Endothelial cell of umbilical vein (primary cell): Measurements from ENCODE around the gene ADD1. TPM values are rescaled to one million over a fixed set of nuclear protein-coding genes. Genes with fewer than 3 reads are reported as not detected.

ENCODE experiments used
- BruUV-seq: library from RNA; stranded (reverse); fragments of 400-500 nt; replicated peaks from 2 replicates; lab custom pipeline; 2021; lab: Mats Ljungman, UMichigan
- CTCF ChIA-PET: fragments of 300-600, 350-600 bp; sonication (Branson Sonifier 250); formaldehyde crosslinking; loops from one replicate; lab custom pipeline; 2021; ENCODE audit warnings: antibody characterized with exemption, inconsistent platforms; lab: Charles Lee
- POLR2A ChIA-PET: fragments of 300-600, 350-600 bp; sonication (Branson Sonifier 250); formaldehyde crosslinking; loops from one replicate; lab custom pipeline; 2021; ENCODE audit warnings: antibody characterized with exemption, inconsistent platforms; lab: Charles Lee
- DNase-seq: peaks from one replicate; pipeline ENCODE4 v3.0.0-alpha.2; 2011; ENCODE audit warnings: low read depth, low spot score
- FAIRE-seq: peaks from 2 replicates; lab custom pipeline; 2011; peaks lifted over from hg19 to GRCh38; lab: Jason Lieb, UNC
- H2AFZ ChIP-seq: 2 replicates; pipeline ENCODE4 v1.6.0; 2012; ENCODE audit warnings: low read depth, low read length, control low read depth, inconsistent platforms
- H3K27ac ChIP-seq: 2 replicates; pipeline ENCODE4 v1.5.1; 2011; ENCODE audit warnings: low read depth, mild to moderate bottlenecking, control low read depth, low read length, moderate library complexity; ENCODE audit not compliant: insufficient read depth
- H3K27me3 ChIP-seq, 2 experiments: 2 replicates each; pipeline versions ENCODE4 v1.6.0 to v1.6.1; 2011; ENCODE audit warnings: low read length in 2 of 2, mixed read lengths in 1 of 2; ENCODE audit not compliant: control insufficient read depth in 2 of 2, insufficient read depth in 2 of 2
- H3K36me3 ChIP-seq, 2 experiments: 2 replicates in 1 of 2; 3 replicates in 1 of 2; pipeline ENCODE4 v1.5.1; 2011; ENCODE audit warnings: low read length in 2 of 2, mild to moderate bottlenecking in 1 of 2, moderate library complexity in 1 of 2; ENCODE audit not compliant: control insufficient read depth in 2 of 2, insufficient read depth in 2 of 2; ENCODE audit errors: extremely low read depth in 1 of 2
- H3K4me1 ChIP-seq: 3 replicates; pipeline ENCODE4 v1.5.1; 2011; ENCODE audit warnings: mild to moderate bottlenecking, low read length; ENCODE audit not compliant: control insufficient read depth, insufficient read depth; ENCODE audit errors: extremely low read depth
- H3K4me2 ChIP-seq: 2 replicates; pipeline ENCODE4 v1.6.1; 2011; ENCODE audit warnings: low read length, control low read depth, mixed read lengths; ENCODE audit not compliant: insufficient read depth
- H3K4me3 ChIP-seq, 3 experiments: fragments of 200-600 bp in 1 of 3; sonication (generic), shearing (Covaris generic) in 1 of 3; replicated peaks in 1 of 3; 2 replicates each; pipeline ENCODE4 v1.5.1; 2011 to 2016; ENCODE audit warnings: control low read depth in 3 of 3, low read length in 3 of 3, mild to moderate bottlenecking in 2 of 3, inconsistent platforms in 1 of 3, low read depth in 1 of 3, moderate library complexity in 1 of 3; ENCODE audit not compliant: insufficient read depth in 1 of 3
- H3K79me2 ChIP-seq: 2 replicates; pipeline ENCODE4 v1.6.0; 2012; ENCODE audit warnings: low read length, inconsistent platforms; ENCODE audit not compliant: control insufficient read depth, insufficient read depth
- H3K9ac ChIP-seq: replicated peaks from 2 replicates; pipeline ENCODE3; 2011; ENCODE audit warnings: low read length, control low read depth; ENCODE audit not compliant: insufficient read depth; ENCODE audit errors: extremely low read depth
- H3K9me1 ChIP-seq: replicated peaks from 3 replicates; pipeline ENCODE4 v1.6.0; 2011; ENCODE audit warnings: mild to moderate bottlenecking, low read length; ENCODE audit not compliant: control insufficient read depth, insufficient read depth; ENCODE audit errors: extremely low read depth
- H3K9me3 ChIP-seq: replicated peaks from 2 replicates; pipeline ENCODE4 v1.5.1; 2012; ENCODE audit warnings: low read length, inconsistent platforms; ENCODE audit not compliant: control insufficient read depth, insufficient read depth
- H4K20me1 ChIP-seq: replicated peaks from 2 replicates; pipeline ENCODE3; 2011; ENCODE audit warnings: mild to moderate bottlenecking, low read length; ENCODE audit not compliant: control insufficient read depth, insufficient read depth; ENCODE audit errors: extremely low read depth
- CTCF ChIP-seq, 2 donors: IDR thresholded peaks; 1 replicate in 1 of 2; 2 replicates in 1 of 2; pipeline ENCODE4 v1.5.1; 2011; ENCODE audit warnings: low read length in 2 of 2, mild to moderate bottlenecking in 2 of 2, moderate library complexity in 2 of 2, control low read depth in 1 of 2, inconsistent platforms in 1 of 2, low read depth in 1 of 2; ENCODE audit not compliant: insufficient read depth in 1 of 2; ENCODE audit errors: extremely low read depth in 1 of 2
- EZH2 ChIP-seq: IDR thresholded peaks from 2 replicates; pipeline ENCODE4 v1.6.1; 2012; ENCODE audit warnings: borderline replicate concordance, low read depth, mild to moderate bottlenecking, moderate library complexity, low read length, inconsistent platforms; ENCODE audit not compliant: severe bottlenecking
- FOS ChIP-seq: IDR thresholded peaks from 2 replicates; pipeline ENCODE4 v1.6.1; 2011; ENCODE audit warnings: mild to moderate bottlenecking, low read length, moderate library complexity, borderline replicate concordance; ENCODE audit not compliant: insufficient read depth
- GATA2 ChIP-seq: IDR thresholded peaks from 2 replicates; pipeline ENCODE4 v1.7.0; 2011; ENCODE audit warnings: low read depth, mild to moderate bottlenecking, moderate library complexity, mixed read lengths, low read length; ENCODE audit not compliant: insufficient read length, insufficient read depth
- JUN ChIP-seq: IDR thresholded peaks from 2 replicates; pipeline ENCODE4 v1.6.1; 2011; ENCODE audit warnings: borderline replicate concordance, low read depth; ENCODE audit not compliant: insufficient read length, insufficient read depth
- MAX ChIP-seq: IDR thresholded peaks from 2 replicates; pipeline ENCODE4 v1.6.1; 2011; ENCODE audit not compliant: insufficient read depth, insufficient read length
- MYC ChIP-seq: IDR thresholded peaks from one replicate; pipeline ENCODE4 v1.6.1; 2011; ENCODE audit warnings: mild to moderate bottlenecking, low read depth, low read length
- POLR2A ChIP-seq: IDR thresholded peaks from 2 replicates; pipeline ENCODE4 v1.6.1; 2012; ENCODE audit warnings: low read depth, mild to moderate bottlenecking, control low read depth, low read length
- POLR2AphosphoS5 ChIP-seq: IDR thresholded peaks from 2 replicates; pipeline ENCODE4 v1.6.1; 2012; ENCODE audit warnings: low read depth, mild to moderate bottlenecking, control low read depth, low read length, moderate library complexity; ENCODE audit not compliant: insufficient read depth
- dilution Hi-C: fragments of 300-500 bp; cut with MboI; formaldehyde crosslinking; loops from one replicate; pipeline ENCODE4 v1.15.0; 2019; ENCODE audit warnings: low sequenced_read_pairs; ENCODE audit not compliant: extremely low pct_ligation_motif_present
- intact Hi-C: fragments of 100-400 bp; cut with micrococcal nuclease; formaldehyde crosslinking; loops from one replicate; pipeline ENCODE4 v1.10.0; 2022
- polyA plus RNA-seq, 4 experiments: library from polyadenylated mRNA; depleted of rRNA in 3 of 4; stranded (reverse) in 3 of 4; unstranded in 1 of 4; fragments of >200 nt; gene quantifications; 2 replicates each; pipeline versions ENCODE4 v1.2.1 to v1.2.3, GENCODE V29; 2011 to 2012; ENCODE audit warnings: missing spikeins in 1 of 4
- total RNA-seq: library from RNA; stranded (reverse); gene quantifications from 2 replicates; pipeline ENCODE4 v1.2.3, GENCODE V29; 2021

Gene ADD1
- total and polyA plus RNA-seq, 2 donors (not counting 3 experiments of a cell fraction or from before 2014, with no cell fraction given) = 219 to 305 TPM

DNA sequence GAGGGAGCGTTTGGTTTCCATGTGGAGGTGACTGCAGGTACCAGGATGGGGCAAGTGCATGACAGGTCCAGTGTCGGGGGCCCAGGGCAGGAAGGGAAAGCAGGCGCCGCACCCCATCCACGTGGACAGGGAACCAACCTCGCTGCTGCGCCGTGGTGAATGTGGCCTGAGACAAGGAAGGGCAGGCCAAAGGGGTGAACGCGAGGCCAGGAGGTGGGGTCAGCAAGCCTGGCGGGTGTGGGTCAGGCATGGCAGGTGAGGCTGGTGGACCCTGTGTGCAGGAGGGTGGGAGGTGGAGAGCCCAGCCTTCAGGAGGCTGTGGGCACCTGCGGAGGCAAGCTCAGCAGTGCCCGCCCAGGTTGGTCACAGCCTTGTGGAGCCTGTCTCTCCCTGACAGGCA lies 36.1 kb upstream of the ADD1 start:
- no peak overlapping the region for H3K27ac ChIP-seq
- intact Hi-C loops = no loop called here
- H3K79me2 ChIP-seq = peaks cover 24% of the 10 kb centered on the region
- TF ChIP-seq MYC (no peak), POLR2A (no peak), GATA2 (no peak), POLR2AphosphoS5 (no peak), EZH2 (no peak), CTCF (IDR thresholded peaks at IDR 0.05; ENCODE audit: extremely low read depth in 1 of 2, insufficient read depth in 1 of 2, low read depth in 1 of 2, low read length in 2 of 2) (no peak), FOS (no peak), JUN (no peak), MAX (no peak)
- no peaks in the 10 kb centered on the region for H4K20me1 ChIP-seq
- CTCF ChIA-PET = no interaction called here
- no peaks in the 10 kb centered on the region for H3K9me3 ChIP-seq
- no peaks in the 10 kb centered on the region for H3K36me3 ChIP-seq
- H3K4me1 ChIP-seq = peaks cover 34% of the 10 kb centered on the region
- H3K9ac ChIP-seq = no peak overlapping the region
- POLR2A ChIA-PET = no interaction called here
- no peak for FAIRE-seq
- no peaks in the 10 kb centered on the region for H3K9me1 ChIP-seq
- H3K4me3 ChIP-seq = no peak overlapping the region
- BruUV-seq = no TSS peak
- no peak for DNase-seq
- H2AFZ ChIP-seq = no peak overlapping the region
- no peak overlapping the region for H3K4me2 ChIP-seq
- dilution Hi-C loops = no loop called here
- H3K27me3 ChIP-seq = no peaks in the 10 kb centered on the region
